Neural cell (in vitro differentiated cells): ENCODE measurements around the gene PHACTR4. TPM values are rescaled to one million over a fixed set of nuclear protein-coding genes. Genes with fewer than 3 reads are reported as not detected.
"Not testable (repeated sequence)": the region's sequence is repeated elsewhere in the genome, so short reads cannot be mapped to it uniquely, and the experiment has no call there.

ENCODE experiments used
- H2AFZ ChIP-seq: fragments of 200-600, 300-800 bp; sonication (generic), shearing (Covaris generic); 2 replicates; pipeline ENCODE4 v1.6.0; 2014; ENCODE audit warnings: low read depth, mild to moderate bottlenecking, antibody characterized with exemption, low read length, moderate library complexity
- H3F3A ChIP-seq: fragments of 200-600 bp; shearing (Covaris generic); 2 replicates; pipeline ENCODE4 v1.6.1; 2016; ENCODE audit warnings: mild to moderate bottlenecking, moderate library complexity, mixed read lengths, antibody characterized with exemption, low read length; ENCODE audit not compliant: insufficient read depth, poor library complexity, severe bottlenecking
- H3K27ac ChIP-seq: fragments of 200-600, 300-800 bp; sonication (generic), shearing (Covaris generic); 2 replicates; pipeline ENCODE4 v1.5.1; 2014; ENCODE audit warnings: mild to moderate bottlenecking, low read length, moderate library complexity
- H3K27me3 ChIP-seq: fragments of 300-800, 200-600 bp; sonication (generic), shearing (Covaris generic); 2 replicates; pipeline ENCODE4 v1.6.0; 2014; ENCODE audit warnings: mild to moderate bottlenecking, low read depth, low read length, moderate library complexity; ENCODE audit not compliant: insufficient read depth
- H3K36me3 ChIP-seq: fragments of 300-800, 200-600 bp; sonication (generic), shearing (Covaris generic); 2 replicates; pipeline ENCODE4 v1.5.1; 2014; ENCODE audit warnings: mild to moderate bottlenecking, antibody characterized with exemption, low read length, moderate library complexity; ENCODE audit not compliant: insufficient read depth
- H3K4me2 ChIP-seq: fragments of 300-800, 200-600 bp; sonication (generic), shearing (Covaris generic); 2 replicates; pipeline ENCODE4 v1.6.0; 2014; ENCODE audit warnings: mild to moderate bottlenecking, low read length
- H3K4me3 ChIP-seq: fragments of 300-800, 200-600 bp; sonication (generic), shearing (Covaris generic); 2 replicates; pipeline ENCODE4 v1.5.1; 2014; ENCODE audit warnings: mild to moderate bottlenecking, low read length, moderate library complexity
- H3K79me2 ChIP-seq: fragments of 200-600 bp; shearing (Covaris generic); replicated peaks from 2 replicates; pipeline ENCODE4 v1.6.0; 2014; ENCODE audit warnings: mild to moderate bottlenecking, low read length, moderate library complexity; ENCODE audit not compliant: insufficient read depth
- H3K9ac ChIP-seq: fragments of 300-800, 200-600 bp; sonication (generic), shearing (Covaris generic); 2 replicates; pipeline ENCODE4 v1.6.1; 2016; ENCODE audit warnings: mild to moderate bottlenecking, low read length, mixed read lengths
- H3K9me2 ChIP-seq: fragments of 200-600 bp; shearing (Covaris generic); 2 replicates; pipeline ENCODE4 v1.6.1; 2016; ENCODE audit warnings: mild to moderate bottlenecking, low read length, mixed read lengths; ENCODE audit not compliant: insufficient read depth
- H3K9me3 ChIP-seq: fragments of 200-600, 300-800 bp; sonication (generic), shearing (Covaris generic); 2 replicates; pipeline ENCODE4 v1.6.1; 2016; ENCODE audit warnings: mild to moderate bottlenecking, mixed run types, low read length, moderate library complexity, mixed read lengths
- H4K20me1 ChIP-seq: fragments of 200-600 bp; shearing (Covaris generic); 2 replicates; pipeline ENCODE4 v1.6.1; 2016; ENCODE audit warnings: mild to moderate bottlenecking, mixed run types; ENCODE audit not compliant: insufficient read depth
- EP300 ChIP-seq: fragments of 450-650 bp; conservative IDR thresholded peaks from 2 replicates; pipeline ENCODE4 v1.6.1; 2014; ENCODE audit warnings: antibody characterized with exemption, mild to moderate bottlenecking, moderate library complexity; ENCODE audit not compliant: poor library complexity, severe bottlenecking
- EZH2 ChIP-seq: fragments of 200-600, 300-800 bp; shearing (Covaris generic), sonication (generic); IDR thresholded peaks from 2 replicates; pipeline ENCODE4 v1.6.1; 2014; ENCODE audit warnings: antibody characterized with exemption, low read length, borderline replicate concordance, mild to moderate bottlenecking; ENCODE audit not compliant: insufficient read depth, poor library complexity, severe bottlenecking
- MXI1 ChIP-seq: fragments of 450-650 bp; conservative IDR thresholded peaks from 2 replicates; pipeline ENCODE4 v1.6.1; 2014; ENCODE audit warnings: antibody characterized with exemption, mild to moderate bottlenecking; ENCODE audit not compliant: poor library complexity, severe bottlenecking
- POLR2AphosphoS5 ChIP-seq: IDR thresholded peaks from 2 replicates; pipeline ENCODE4 v1.6.1; 2012
- RAD21 ChIP-seq: fragments of 450-650 bp; conservative IDR thresholded peaks from 2 replicates; pipeline ENCODE4 v1.6.1; 2014; ENCODE audit warnings: antibody characterized with exemption, mild to moderate bottlenecking, moderate library complexity
- REST ChIP-seq: IDR thresholded peaks from 2 replicates; pipeline ENCODE4 v1.6.1; 2012; ENCODE audit warnings: borderline replicate concordance
- SMC3 ChIP-seq: fragments of 450-650 bp; conservative IDR thresholded peaks from 2 replicates; pipeline ENCODE4 v1.6.1; 2014; ENCODE audit warnings: antibody characterized with exemption, mild to moderate bottlenecking, moderate library complexity; ENCODE audit not compliant: poor library complexity
- TAF1 ChIP-seq: IDR thresholded peaks from 2 replicates; pipeline ENCODE4 v1.6.1; 2012; ENCODE audit warnings: low read depth
- polyA plus RNA-seq: library from polyadenylated mRNA; depleted of rRNA; stranded (reverse); fragments of >200 nt; gene quantifications from 2 replicates; pipeline ENCODE4 v1.2.3, GENCODE V29; 2014
- TF ChIP-seq, protein P1 (sequence below): fragments of 450-650 bp; IDR thresholded peaks from 2 replicates; pipeline ENCODE4 v1.5.1; 2014; ENCODE audit warnings: antibody characterized with exemption, mild to moderate bottlenecking, moderate library complexity; ENCODE audit not compliant: poor library complexity, severe bottlenecking

PHACTR4 gene
- polyA plus RNA-seq, 1 donor from 2014 or later, result 7.9 TPM

- Histone ChIP-seq H3F3A (no peaks in the 10 kb centered on the region), H3K9me2 (no peaks in the 10 kb centered on the region), H3K9ac (no peak overlapping the region), H3K4me2 (no peak overlapping the region), H3K79me2 (no peaks in the 10 kb centered on the region), H3K36me3 (no peaks in the 10 kb centered on the region), H3K4me3 (no peak overlapping the region), H4K20me1 (no peaks in the 10 kb centered on the region), H3K27me3 (no peaks in the 10 kb centered on the region), H2AFZ (no peak overlapping the region), H3K27ac (no peak overlapping the region), H3K9me3 (no peaks in the 10 kb centered on the region)
- no peak for TF ChIP-seq REST
- TF ChIP-seq MXI1, result no peak
- TF ChIP-seq EP300, result no peak
- no peak for TF ChIP-seq SMC3
- TF ChIP-seq POLR2AphosphoS5, result no peak
- TF ChIP-seq EZH2, result no peak
- TF ChIP-seq RAD21, result no peak
- no peak for TF ChIP-seq TAF1
- TF ChIP-seq, protein P1, sequence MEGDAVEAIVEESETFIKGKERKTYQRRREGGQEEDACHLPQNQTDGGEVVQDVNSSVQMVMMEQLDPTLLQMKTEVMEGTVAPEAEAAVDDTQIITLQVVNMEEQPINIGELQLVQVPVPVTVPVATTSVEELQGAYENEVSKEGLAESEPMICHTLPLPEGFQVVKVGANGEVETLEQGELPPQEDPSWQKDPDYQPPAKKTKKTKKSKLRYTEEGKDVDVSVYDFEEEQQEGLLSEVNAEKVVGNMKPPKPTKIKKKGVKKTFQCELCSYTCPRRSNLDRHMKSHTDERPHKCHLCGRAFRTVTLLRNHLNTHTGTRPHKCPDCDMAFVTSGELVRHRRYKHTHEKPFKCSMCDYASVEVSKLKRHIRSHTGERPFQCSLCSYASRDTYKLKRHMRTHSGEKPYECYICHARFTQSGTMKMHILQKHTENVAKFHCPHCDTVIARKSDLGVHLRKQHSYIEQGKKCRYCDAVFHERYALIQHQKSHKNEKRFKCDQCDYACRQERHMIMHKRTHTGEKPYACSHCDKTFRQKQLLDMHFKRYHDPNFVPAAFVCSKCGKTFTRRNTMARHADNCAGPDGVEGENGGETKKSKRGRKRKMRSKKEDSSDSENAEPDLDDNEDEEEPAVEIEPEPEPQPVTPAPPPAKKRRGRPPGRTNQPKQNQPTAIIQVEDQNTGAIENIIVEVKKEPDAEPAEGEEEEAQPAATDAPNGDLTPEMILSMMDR, result no peak
Measured at GRCh38 chr1:28343405-28343804, 26.1 kb upstream of the PHACTR4 start.

DNA sequence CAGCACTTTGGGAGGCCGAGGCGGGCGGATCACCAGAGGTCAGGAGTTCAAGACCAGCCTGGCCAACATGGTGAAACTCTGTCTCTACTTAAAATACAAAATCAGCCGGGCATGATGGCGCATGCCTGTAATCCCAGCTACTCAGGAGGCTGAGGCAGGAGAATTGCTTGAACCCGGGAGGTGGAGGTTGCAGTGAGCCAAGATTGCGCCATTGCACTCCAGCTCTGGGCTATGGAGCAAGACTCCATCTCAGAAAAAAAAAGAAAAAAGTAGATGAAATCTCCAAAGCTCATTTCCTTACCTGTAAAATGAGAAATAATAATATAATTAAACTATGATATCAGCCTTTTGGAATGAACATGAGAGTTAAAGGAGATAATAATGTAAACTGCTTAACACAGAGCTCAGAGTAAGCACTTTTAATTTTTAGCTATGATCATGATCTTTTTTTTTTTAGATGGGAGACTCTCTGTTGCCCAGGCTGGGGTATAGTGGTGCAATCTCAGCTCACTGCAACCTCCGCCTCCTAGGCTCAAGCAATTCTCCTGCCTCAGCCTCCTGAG, 16.2 kb upstream of the PHACTR4 start:
- not testable (repeated sequence) for H3K4me2 ChIP-seq, H2AFZ ChIP-seq

DNA sequence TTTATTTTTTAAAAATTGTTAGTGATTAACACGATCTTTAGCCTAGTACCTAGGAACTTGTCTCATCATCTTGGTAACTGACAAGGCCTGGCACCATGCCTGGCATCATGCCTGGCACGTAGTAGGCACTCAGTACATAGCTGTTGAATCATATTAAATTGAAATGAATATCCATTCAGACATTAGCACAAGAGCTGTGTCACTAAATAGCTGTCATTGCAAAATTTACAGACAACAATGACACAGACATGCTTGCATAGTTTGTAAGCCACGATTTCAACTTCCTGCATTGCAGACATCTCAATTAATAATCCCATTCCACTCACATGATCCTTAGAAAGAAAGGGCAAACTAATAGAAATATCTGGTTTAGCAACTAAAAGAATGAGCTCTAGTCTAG, 15.4 kb upstream of the PHACTR4 start:
- H3K4me2 ChIP-seq, result no peak overlapping the region
- no peaks in the 10 kb centered on the region for H3K9me3 ChIP-seq
- no peaks in the 10 kb centered on the region for H3K36me3 ChIP-seq
- no peaks in the 10 kb centered on the region for H3K9me2 ChIP-seq
- no peak overlapping the region for H2AFZ ChIP-seq
- no peak overlapping the region for H3K27ac ChIP-seq
- H3K4me3 ChIP-seq, result no peak overlapping the region
- no peak for TF ChIP-seq TAF1
- no peak for TF ChIP-seq RAD21
- no peak for TF ChIP-seq REST
- TF ChIP-seq EP300, result no peak
- no peak for TF ChIP-seq MXI1
- TF ChIP-seq EZH2, result no peak
- TF ChIP-seq, protein P1, result no peak
- TF ChIP-seq SMC3, result no peak
- no peak for TF ChIP-seq POLR2AphosphoS5
- no peaks in the 10 kb centered on the region for H3K27me3 ChIP-seq
- H3K9ac ChIP-seq, result no peak overlapping the region
- no peaks in the 10 kb centered on the region for H3K79me2 ChIP-seq
- no peaks in the 10 kb centered on the region for H3F3A ChIP-seq
- no peaks in the 10 kb centered on the region for H4K20me1 ChIP-seq

More for the DNA sequence above, 16.2 kb upstream of the PHACTR4 start:
- not testable (repeated sequence) for H3K9me3 ChIP-seq, H3K27me3 ChIP-seq, H3K79me2 ChIP-seq, H3K9ac ChIP-seq, H3F3A ChIP-seq, H4K20me1 ChIP-seq, H3K36me3 ChIP-seq, H3K27ac ChIP-seq, H3K9me2 ChIP-seq, H3K4me3 ChIP-seq
